ENCODE data around the gene LRRC8D. TPM values are rescaled to one million over a fixed set of nuclear protein-coding genes. Genes with fewer than 3 reads are reported as not detected.

LRRC8D gene
- total RNA-seq, 1 experiment from 2014 or later: 25.2 TPM

Other genes with a start within 250 kb of the LRRC8D start
- 4.4 and 7.0 TPM in 2 replicates for gene LRRC8C, start 187.9 kb upstream of the LRRC8D start, total RNA-seq (2014; rRNA removed; shearing (Covaris generic))
- gene ZNF326, start 174.1 kb downstream of the LRRC8D start, total RNA-seq (2014; rRNA removed; shearing (Covaris generic)): 3.2 and 5.7 TPM in 2 replicates

All from H4 (cell line).